IMR-90 (cell line): ENCODE results near the gene MLX. TPM values are rescaled to one million over a fixed set of nuclear protein-coding genes. Genes with fewer than 3 reads are reported as not detected.
"Not testable (repeated sequence)": the region's sequence is repeated elsewhere in the genome, so short reads cannot be mapped to it uniquely, and the experiment has no call there.

Experiments
- ATAC-seq: fragments of 200-7000 bp; cut with Tn5 transposase; 2 replicates; pipeline ENCODE4 v1.9.1; 2020; ENCODE audit warnings: low read depth, mild to moderate bottlenecking, moderate library complexity
- BruUV-seq: library from RNA; stranded (reverse); fragments of 400-500 nt; replicated peaks from 2 replicates; lab custom pipeline; 2021; lab: Mats Ljungman, UMichigan
- CTCF ChIA-PET: fragments of 300-600 bp; formaldehyde crosslinking; extraction: SDS; loops from one replicate; lab custom pipeline; 2021; ENCODE audit warnings: antibody characterized with exemption; lab: Yijun Ruan, JAX
- POLR2A ChIA-PET: fragments of 300-600 bp; sonication (Branson Sonifier 250); formaldehyde crosslinking; loops from one replicate; lab custom pipeline; 2022; ENCODE audit warnings: antibody characterized with exemption; ENCODE audit not compliant: unreplicated experiment; lab: Charles Lee
- DNase-seq: peaks from one replicate; pipeline ENCODE4 v3.0.0; 2013
- H2AFZ ChIP-seq: replicated peaks from 2 replicates; pipeline ENCODE3; 2013; ENCODE audit warnings: low read length, mild to moderate bottlenecking; ENCODE audit not compliant: poor library complexity
- H2AK5ac ChIP-seq: 2 replicates; pipeline ENCODE4 v1.6.1; 2013; ENCODE audit warnings: low read depth, low read length, inconsistent platforms
- H2AK9ac ChIP-seq: replicated peaks from 2 replicates; pipeline ENCODE3; 2013; ENCODE audit warnings: mild to moderate bottlenecking, low read depth, low read length, moderate library complexity; ENCODE audit not compliant: poor library complexity
- H2BK120ac ChIP-seq: 2 replicates; pipeline ENCODE4 v1.6.1; 2013; ENCODE audit warnings: low read depth, low read length, inconsistent platforms
- H2BK15ac ChIP-seq: 3 replicates; pipeline ENCODE4 v1.6.1; 2013; ENCODE audit warnings: low read depth, low read length, inconsistent platforms
- H2BK20ac ChIP-seq: 2 replicates; pipeline ENCODE4 v1.6.1; 2013; ENCODE audit warnings: low read depth, mild to moderate bottlenecking, inconsistent platforms, low read length, moderate library complexity
- H2BK5ac ChIP-seq: 2 replicates; pipeline ENCODE4 v1.6.1; 2013; ENCODE audit warnings: mild to moderate bottlenecking, low read depth, low read length, inconsistent platforms; ENCODE audit not compliant: poor library complexity, severe bottlenecking
- H3K14ac ChIP-seq: replicated peaks from 2 replicates; pipeline ENCODE4 v1.6.1; 2013; ENCODE audit warnings: low read depth, low read length, inconsistent platforms
- H3K18ac ChIP-seq: 2 replicates; pipeline ENCODE4 v1.6.1; 2013; ENCODE audit warnings: low read depth, low read length, control low read depth
- H3K23ac ChIP-seq: 2 replicates; pipeline ENCODE4 v1.6.1; 2013; ENCODE audit warnings: low read depth, low read length, inconsistent platforms
- H3K27ac ChIP-seq: 2 replicates; pipeline ENCODE4 v1.5.1; 2013; ENCODE audit warnings: mild to moderate bottlenecking, control low read depth, low read length; ENCODE audit not compliant: insufficient read depth
- H3K27me3 ChIP-seq: 2 replicates; pipeline ENCODE4 v1.6.1; 2013; ENCODE audit warnings: low read length; ENCODE audit not compliant: control insufficient read depth, insufficient read depth
- H3K36me3 ChIP-seq: 2 replicates; pipeline ENCODE4 v1.6.1; 2013; ENCODE audit warnings: low read length, mixed read lengths; ENCODE audit not compliant: control insufficient read depth, insufficient read depth
- H3K4ac ChIP-seq: 2 replicates; pipeline ENCODE4 v1.6.1; 2013; ENCODE audit warnings: low read depth, low read length, inconsistent platforms
- H3K4me1 ChIP-seq: 2 replicates; pipeline ENCODE4 v1.6.1; 2013; ENCODE audit warnings: low read length, mixed read lengths; ENCODE audit not compliant: control insufficient read depth, insufficient read depth
- H3K4me2 ChIP-seq: 2 replicates; pipeline ENCODE4 v1.6.1; 2013; ENCODE audit warnings: low read depth, mild to moderate bottlenecking, control low read depth, low read length, moderate library complexity
- H3K4me3 ChIP-seq: 2 replicates; pipeline ENCODE4 v1.5.1; 2013; ENCODE audit warnings: low read depth, mild to moderate bottlenecking, control low read depth, low read length, moderate library complexity; ENCODE audit not compliant: insufficient read depth
- H3K56ac ChIP-seq: 2 replicates; pipeline ENCODE4 v1.6.1; 2013; ENCODE audit warnings: low read length, inconsistent platforms; ENCODE audit not compliant: insufficient read depth; ENCODE audit errors: extremely low read depth
- H3K79me1 ChIP-seq, 2 experiments: 2 replicates each; pipeline ENCODE4 v1.6.1; 2013; ENCODE audit warnings: low read length in 2 of 2, inconsistent platforms in 1 of 2, low read depth in 1 of 2
- H3K9ac ChIP-seq: 2 replicates; pipeline ENCODE4 v1.6.1; 2013; ENCODE audit warnings: low read depth, low read length, control low read depth
- H3K9me1 ChIP-seq: 2 replicates; pipeline ENCODE4 v1.6.1; 2013; ENCODE audit warnings: low read length, inconsistent platforms; ENCODE audit not compliant: insufficient read depth
- H3K9me3 ChIP-seq: 2 replicates; pipeline ENCODE4 v1.6.1; 2013; ENCODE audit warnings: low read length; ENCODE audit not compliant: control insufficient read depth, insufficient read depth
- H4K20me1 ChIP-seq: 2 replicates; pipeline ENCODE4 v1.6.1; 2013; ENCODE audit warnings: low read length, inconsistent platforms; ENCODE audit not compliant: insufficient read depth
- H4K5ac ChIP-seq: 2 replicates; pipeline ENCODE4 v1.6.1; 2013; ENCODE audit warnings: mild to moderate bottlenecking, low read depth, low read length, control low read depth
- H4K8ac ChIP-seq, 2 experiments: 2 replicates each; pipeline ENCODE4 v1.6.1; 2013; ENCODE audit warnings: low read depth in 2 of 2, low read length in 2 of 2, control low read depth in 1 of 2, inconsistent platforms in 1 of 2
- H4K91ac ChIP-seq: 2 replicates; pipeline ENCODE4 v1.6.1; 2013; ENCODE audit warnings: low read depth, low read length, inconsistent platforms; ENCODE audit not compliant: insufficient read depth
- WGBS, 2 experiments: methylation state at CpG; one replicate each; pipeline versions ENCODE4 v1.1.5 to v1.1.7; 2013; ENCODE audit warnings: missing lambda C conversion rate in 2 of 2; ENCODE audit not compliant: insufficient read length in 1 of 2; ENCODE audit errors: extremely low coverage in 2 of 2; 5-methylcytosine and 5-hydroxymethylcytosine counted together
- dilution Hi-C: fragments of 300-500 bp; cut with HindIII; formaldehyde crosslinking; loops from one replicate; pipeline ENCODE4 v1.14.3; 2018; ENCODE audit warnings: low sequenced_read_pairs; ENCODE audit not compliant: unreplicated experiment
- in situ Hi-C: fragments of 300-500 bp; cut with MboI; formaldehyde crosslinking; loops from 3 replicates; pipeline ENCODE4 v1.14.3; 2019; ENCODE audit warnings: low sequenced_read_pairs, inconsistent platforms, mixed read lengths
- intact Hi-C: fragments of 100-400 bp; cut with micrococcal nuclease; formaldehyde crosslinking; loops from 2 replicates; pipeline ENCODE4 v1.10.0; 2022
- polyA plus RNA-seq, 3 experiments: library from polyadenylated mRNA; depleted of rRNA; stranded (reverse); fragments of >200 nt; gene quantifications; 2 replicates each; pipeline ENCODE4 v1.2.3, GENCODE V29; 2012; ENCODE audit warnings: low replicate concordance in 1 of 3
- total RNA-seq: library from RNA; depleted of rRNA; stranded (reverse); fragments of >200 nt; gene quantifications from 2 replicates; pipeline ENCODE4 v1.2.3, GENCODE V29; 2012

The MLX gene
- total and polyA plus RNA-seq, 2 of the 4 experiments (the other 2 are of a cell fraction): 37.8 to 45.6 TPM

DNA sequence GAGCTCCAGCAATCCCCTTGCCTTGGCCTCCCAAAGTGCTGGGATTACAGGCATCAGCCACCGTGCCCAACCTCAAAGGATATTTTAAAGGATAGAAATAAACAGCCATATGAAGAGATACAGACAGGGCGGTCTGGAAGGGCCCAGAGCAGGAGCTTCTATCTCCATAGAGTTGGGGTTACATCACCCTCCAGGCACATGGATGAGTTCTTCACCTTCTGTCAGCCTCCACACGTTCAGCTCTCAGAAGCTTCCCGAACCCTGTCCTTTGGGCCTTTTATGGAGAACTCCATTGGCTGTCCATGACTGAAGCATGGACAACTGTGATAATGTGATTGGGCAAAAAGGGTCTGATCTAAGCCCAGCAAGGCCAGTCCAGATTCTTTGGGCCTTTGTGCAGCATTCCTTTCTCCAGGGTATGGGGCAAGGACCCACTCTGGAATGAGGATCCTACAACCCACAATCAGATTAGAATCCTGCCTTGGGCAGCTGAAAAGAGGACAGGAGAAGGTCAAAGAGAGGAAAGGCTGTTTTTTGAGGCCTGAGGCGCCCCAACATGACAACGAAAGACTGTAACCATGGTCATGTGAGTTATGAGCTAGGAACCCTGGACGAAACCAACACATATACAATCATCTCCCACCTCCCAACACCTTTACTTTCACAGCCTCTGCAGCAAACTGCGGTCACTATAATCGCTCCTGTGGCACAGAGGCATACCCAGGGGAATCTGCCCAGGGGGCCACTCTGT is 21.0 kb upstream of the MLX start:
- H2BK20ac ChIP-seq, H3K27me3 ChIP-seq, BruUV-seq, H2AK5ac ChIP-seq, POLR2A ChIA-PET, H3K14ac ChIP-seq, H4K5ac ChIP-seq, DNase-seq, H4K8ac ChIP-seq, H2BK15ac ChIP-seq, H3K4me3 ChIP-seq, intact Hi-C loops, H2AK9ac ChIP-seq, dilution Hi-C loops, H2BK5ac ChIP-seq, H3K9me3 ChIP-seq, H3K23ac ChIP-seq, H3K56ac ChIP-seq, H3K27ac ChIP-seq, H3K18ac ChIP-seq, H4K91ac ChIP-seq, H3K4me1 ChIP-seq, H2AFZ ChIP-seq, H3K4ac ChIP-seq, in situ Hi-C loops, H3K4me2 ChIP-seq, CTCF ChIA-PET, H3K9ac ChIP-seq, H2BK120ac ChIP-seq, H4K20me1 ChIP-seq: not testable (repeated sequence)
- Histone ChIP-seq H3K9me1 (peaks cover 11% of the 10 kb centered on the region), H3K79me1 (peaks cover 3 to 16% of the 10 kb centered on the region in 2 experiments; a peak in 3 of 4 replicates), H3K36me3 (peaks cover 34% of the 10 kb centered on the region)
- no CpG with 5 or more reads among the region's 9 CpGs for WGBS, 2 experiments
- peak; percentile 40 for ATAC-seq
